HG03280 (cell line): ENCODE results near the gene DDX23.
A peak's percentile ranks its signal among the peaks of the same experiment; 100 is the strongest.

Experiments
- ATAC-seq: cut with Tn5 transposase; IDR thresholded peaks from one replicate; pipeline ENCODE4 v1.9.1; 2021; ENCODE audit warnings: mild to moderate bottlenecking, moderate library complexity; ENCODE audit not compliant: unreplicated experiment

DDX23 gene

GRCh38 chr12:48800971-48801370 is 51.0 kb downstream of the DDX23 start:
- ATAC-seq: no peak

- no peak for ATAC-seq
Observed at GRCh38 chr12:48800457-48800856, 51.5 kb downstream of the DDX23 start.

DNA sequence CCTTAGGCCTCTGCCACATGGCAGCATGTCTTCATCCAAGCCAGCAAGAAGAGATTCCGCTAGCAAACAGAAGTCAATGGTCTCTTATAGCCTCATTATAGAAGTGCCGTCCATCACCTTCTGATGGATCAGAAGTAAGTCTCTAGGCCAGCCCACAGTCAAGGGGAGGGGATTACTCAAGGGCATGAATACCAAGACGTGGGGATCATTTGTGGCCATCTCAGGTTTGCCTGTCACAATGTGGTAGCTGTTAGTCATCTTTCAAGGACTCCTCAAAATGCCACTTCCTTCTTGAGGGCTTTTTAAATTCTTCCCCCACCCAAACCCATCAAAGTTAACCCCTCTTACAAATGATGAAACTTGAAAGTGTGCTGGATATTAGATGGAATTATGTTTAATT is 55.0 kb downstream of the DDX23 start:
- no peak for ATAC-seq

DNA sequence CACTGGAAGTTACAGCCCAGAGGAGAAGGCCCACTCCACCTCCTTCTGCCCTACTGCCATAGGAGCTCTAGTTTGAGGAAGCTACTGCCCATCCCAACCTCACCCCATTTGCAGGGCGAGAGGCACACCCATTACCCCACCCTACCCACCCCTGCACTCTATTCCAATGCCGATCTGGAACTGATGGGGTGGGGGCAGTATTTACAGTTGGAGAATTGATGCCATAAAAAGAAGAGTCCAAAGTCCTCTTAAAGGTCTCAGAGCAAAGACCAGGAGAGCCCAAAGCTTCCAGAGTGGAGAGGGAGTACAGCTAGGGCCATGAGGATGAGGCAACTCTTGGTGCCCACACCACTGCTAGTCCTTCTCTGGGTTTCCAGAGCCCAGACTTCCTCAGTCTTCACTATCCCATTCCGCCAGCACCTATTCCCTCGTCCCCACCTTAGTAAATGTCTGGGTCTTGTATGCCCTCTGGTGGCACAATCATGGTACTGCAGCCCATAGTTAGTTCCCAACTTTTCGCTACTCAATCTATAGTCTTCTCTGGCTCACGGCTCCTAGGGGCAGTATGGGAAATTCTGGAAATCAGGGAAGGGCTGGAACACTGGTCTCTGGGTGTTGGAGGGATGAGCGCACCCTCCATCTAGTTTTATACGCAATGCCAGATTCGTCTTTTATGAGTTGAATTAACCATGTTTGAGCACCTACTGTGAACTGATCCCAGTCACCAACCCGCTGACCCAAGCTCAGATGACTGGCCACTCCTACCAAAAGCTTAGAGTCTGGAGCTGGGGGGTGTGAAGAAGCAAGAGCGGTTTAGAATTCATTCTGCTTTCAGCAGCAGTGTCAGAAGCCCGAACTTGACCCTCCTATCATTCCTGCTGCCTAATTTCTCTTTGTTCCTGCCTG is 56.2 kb downstream of the DDX23 start:
- peak; percentile 60 for ATAC-seq

- ATAC-seq: no peak
Observed at GRCh38 chr12:48794870-48795269, 57.1 kb downstream of the DDX23 start.

DNA sequence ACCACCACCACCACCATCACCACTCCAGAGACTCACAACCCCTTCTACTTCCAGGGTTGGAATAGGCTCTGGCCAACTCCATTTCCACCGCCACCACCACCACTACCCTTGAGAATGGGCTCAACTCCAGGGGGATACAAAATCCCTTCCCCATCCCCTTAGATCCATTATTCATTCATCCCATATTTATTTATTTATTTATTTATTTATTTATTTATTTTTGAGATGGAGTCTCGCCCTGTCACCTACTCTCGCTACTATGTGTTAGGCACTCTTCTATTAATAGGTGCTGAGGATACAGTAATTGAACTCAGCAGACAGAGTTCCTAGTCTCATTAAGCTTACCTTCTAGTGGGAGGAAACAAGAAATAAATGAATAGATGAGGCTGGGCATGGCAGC is 58.3 kb downstream of the DDX23 start:
- ATAC-seq: no peak

- no peak for ATAC-seq
Observed at GRCh38 chr12:48789858-48790326, 62.1 kb downstream of the DDX23 start.

GRCh38 chr12:48788854-48789775 is 62.8 kb downstream of the DDX23 start, which contains the start of gene ADCY6:
Gene ADCY6 (minus strand): TSS chr12:48789089. CDS start chr12:48783434, 5,655 bp downstream.
- ATAC-seq: no peak

- ATAC-seq: no peak
Observed at GRCh38 chr12:48788524-48788853, 63.5 kb downstream of the DDX23 start.

DNA sequence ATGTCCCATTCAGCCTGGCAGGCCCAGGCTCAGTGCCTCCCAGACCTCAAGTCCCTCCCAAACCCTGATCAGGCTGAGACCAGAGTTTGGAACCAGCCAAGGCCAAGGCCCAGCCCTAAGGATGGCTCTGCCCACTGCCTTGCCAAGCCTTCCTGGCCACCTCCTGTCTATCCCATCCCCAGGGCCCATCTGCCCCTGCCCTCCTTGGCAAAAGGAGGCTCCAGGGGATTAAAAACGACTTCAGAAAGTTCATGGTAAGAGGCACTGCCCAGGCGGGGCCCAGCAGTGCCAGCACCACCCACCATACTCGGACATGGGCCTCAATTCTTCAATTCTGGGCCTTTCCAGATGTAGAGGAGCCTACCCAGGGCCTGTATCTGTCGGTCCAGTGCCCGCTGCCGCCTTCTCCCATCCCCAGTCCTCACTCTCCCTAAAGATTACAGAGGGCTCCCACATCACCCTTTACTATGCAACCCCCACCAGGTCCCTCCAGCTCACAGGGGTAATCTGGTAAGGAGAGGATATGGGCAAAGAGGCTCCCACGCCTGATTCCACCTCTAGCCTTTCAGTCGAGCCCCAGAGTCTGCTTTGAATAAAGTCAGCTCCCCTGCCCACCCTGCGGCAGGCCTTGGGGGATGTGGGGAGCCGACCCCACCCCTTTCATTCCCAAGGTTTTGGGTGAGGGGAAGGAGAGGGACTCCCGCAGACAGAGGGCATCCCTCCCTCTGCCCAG is 64.0 kb downstream of the DDX23 start:
- no peak for ATAC-seq

DNA sequence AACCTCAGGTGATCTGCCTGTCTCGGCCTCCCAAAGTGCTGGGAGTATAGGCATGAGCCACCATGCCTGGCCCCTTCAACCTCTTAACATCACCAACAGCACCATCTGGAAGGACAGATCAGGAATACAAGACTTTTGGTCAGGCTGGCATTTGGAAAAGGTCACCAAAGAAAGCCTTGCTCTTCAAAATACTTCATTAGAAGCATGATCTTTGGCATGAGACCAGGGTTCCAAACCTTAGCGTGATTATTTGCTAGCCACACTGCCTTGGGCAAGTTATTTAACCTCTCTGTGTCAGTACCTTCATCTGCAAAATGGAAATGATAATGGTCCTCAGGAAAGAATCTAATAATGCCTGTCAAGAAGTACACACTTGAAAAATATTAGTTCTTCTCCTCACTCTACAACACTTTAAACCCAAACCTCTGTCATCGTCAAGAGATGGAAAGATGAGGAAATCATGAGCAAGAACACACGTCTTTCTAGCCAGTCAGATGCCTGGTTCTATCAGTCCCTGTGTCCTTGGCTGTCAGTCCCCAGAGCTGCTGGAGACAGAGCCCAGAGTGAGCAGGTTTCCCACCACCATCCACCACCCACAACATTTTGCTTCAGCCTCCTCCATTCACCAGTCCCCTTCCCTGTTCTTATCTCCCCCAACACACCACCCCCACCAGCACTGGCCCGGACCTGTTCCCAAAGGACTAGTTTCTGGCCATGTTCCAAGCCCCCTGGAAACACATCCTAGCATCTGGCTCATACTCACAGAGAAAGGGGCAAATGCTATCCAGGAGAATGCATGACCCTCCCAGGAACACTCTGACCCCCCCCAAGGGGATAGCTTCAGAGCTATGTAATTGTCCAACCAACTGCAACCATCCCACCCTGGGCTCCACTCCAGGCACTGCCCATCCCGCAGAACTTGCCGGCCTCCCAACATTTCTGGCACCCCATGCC is 65.1 kb downstream of the DDX23 start:
- no peak for ATAC-seq

DNA sequence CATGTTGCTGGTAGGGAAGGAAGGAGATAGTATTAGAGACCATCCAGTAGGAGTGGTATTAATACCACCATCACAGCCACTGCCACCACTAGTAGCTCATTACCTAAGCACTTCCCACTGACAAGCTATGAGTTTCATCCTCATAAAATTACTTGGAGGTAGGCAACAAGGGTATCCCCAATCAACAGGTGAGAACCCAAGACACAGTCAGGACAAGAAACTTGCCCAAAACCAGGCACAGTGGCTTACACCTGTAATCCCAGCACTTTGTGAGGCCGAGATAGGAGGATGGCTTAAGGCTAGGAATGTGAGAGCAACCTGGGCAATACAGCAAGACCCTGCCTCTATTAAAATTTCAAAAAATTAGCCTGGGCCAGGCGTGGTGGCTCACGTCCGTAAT is 68.5 kb downstream of the DDX23 start:
- ATAC-seq: no peak

DNA sequence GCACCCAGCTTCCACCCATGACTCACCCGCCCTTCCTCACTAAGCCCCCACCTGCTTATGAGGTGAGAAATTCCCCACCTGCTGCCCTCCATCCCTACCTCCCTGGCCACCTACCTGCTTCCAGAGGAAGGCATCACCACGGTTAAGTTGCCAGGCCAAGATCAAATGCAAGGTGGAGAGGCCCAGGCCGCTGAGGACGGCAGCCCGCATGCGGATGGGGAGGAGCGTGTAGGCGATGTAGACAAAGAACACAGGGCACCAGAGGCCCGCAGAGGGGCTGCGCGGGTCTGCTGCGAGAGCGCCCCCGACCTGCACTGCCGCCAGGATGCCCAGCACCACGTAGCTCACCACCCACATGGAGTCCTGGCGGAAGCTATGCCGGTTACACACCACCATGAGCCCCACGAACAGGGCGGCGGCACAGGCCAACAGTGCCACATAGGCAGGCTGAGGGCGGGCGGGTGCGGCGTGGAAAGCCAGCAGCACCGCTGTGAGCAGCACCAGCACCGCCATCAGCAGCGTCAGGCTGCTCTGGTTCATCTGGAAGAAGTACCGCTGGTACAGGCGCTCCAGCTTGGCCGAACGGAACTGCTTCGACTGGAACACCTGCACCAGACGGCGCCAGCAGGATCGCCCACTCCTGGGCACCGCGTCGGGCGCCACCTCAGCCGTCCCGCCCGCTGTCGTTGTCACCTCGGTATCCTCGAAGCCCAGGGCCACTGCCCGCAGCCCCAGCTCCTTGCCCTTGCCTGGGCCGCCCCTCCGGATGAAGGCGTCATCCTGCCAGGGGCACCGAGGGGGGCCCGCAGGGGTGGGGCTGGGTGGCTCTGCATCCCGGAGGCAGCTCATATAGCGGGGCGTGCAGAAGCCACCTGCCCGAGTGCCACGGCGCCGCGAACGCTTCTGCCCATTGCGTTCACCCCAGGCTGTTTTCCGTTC is 69.2 kb downstream of the DDX23 start:
- ATAC-seq: no peak

GRCh38 chr12:48781750-48782456 is 70.1 kb downstream of the DDX23 start:
- ATAC-seq: no peak

DNA sequence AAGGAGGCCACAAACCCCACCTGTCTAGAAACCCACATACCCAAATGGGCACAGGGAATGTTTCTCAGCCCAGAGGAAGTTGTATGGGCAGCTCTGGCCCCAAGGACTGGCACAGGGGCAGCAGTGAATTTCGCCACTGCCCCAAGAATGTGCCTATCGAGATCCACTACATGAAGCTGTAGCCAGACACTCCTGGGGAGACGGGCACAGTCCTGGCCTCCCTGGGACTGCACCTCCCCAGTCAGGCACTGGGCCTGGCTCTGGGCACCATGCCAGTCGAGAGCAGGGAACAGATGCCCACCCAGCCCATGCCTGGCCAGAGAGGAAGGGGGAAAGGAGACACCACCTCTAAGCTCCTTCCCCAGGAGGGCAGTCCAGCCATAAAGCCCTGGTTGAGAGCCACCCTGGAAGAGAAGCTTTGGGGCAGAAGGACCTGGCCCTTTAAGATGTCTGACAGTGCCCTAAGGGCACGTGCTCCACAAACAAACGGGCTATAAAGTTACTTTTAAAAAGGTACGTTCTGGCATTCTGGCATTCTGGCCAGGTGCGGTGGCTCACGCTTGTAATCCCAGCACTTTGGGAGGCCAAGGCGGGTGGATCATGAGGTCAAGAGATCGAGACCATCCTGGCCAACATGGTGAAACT is 71.5 kb downstream of the DDX23 start:
- no peak for ATAC-seq

- ATAC-seq: no peak
Observed at GRCh38 chr12:48779869-48780268, 72.1 kb downstream of the DDX23 start.
